ENCODE data around the gene CFB.

DNA sequence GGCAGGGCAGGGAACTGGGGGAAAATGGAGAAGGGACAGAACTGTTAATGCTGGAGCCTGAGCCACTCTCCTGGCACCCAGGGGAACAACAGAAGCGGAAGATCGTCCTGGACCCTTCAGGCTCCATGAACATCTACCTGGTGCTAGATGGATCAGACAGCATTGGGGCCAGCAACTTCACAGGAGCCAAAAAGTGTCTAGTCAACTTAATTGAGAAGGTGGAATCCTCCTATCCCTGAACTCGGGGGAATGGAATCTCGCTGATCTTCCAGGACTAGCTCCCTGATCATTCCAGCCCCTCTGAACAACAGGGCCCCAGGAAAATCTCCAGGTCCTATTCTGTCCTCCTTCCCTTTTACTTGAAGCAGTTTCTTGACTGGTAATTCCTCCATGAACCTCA lies 2.0 kb downstream of the CFB start:
- TF ChIP-seq, protein P1, sequence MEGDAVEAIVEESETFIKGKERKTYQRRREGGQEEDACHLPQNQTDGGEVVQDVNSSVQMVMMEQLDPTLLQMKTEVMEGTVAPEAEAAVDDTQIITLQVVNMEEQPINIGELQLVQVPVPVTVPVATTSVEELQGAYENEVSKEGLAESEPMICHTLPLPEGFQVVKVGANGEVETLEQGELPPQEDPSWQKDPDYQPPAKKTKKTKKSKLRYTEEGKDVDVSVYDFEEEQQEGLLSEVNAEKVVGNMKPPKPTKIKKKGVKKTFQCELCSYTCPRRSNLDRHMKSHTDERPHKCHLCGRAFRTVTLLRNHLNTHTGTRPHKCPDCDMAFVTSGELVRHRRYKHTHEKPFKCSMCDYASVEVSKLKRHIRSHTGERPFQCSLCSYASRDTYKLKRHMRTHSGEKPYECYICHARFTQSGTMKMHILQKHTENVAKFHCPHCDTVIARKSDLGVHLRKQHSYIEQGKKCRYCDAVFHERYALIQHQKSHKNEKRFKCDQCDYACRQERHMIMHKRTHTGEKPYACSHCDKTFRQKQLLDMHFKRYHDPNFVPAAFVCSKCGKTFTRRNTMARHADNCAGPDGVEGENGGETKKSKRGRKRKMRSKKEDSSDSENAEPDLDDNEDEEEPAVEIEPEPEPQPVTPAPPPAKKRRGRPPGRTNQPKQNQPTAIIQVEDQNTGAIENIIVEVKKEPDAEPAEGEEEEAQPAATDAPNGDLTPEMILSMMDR (tag by site-specific recombination; IDR thresholded peaks at IDR 0.05): no peak
- TF ChIP-seq ZEB2 (tag by site-specific recombination; IDR thresholded peaks at IDR 0.05) (no peak), ZNF121 (tag by site-specific recombination; IDR thresholded peaks at IDR 0.05) (no peak), IKZF3 (tag by site-specific recombination; IDR thresholded peaks at IDR 0.05) (no peak), ZNF146 (tag by site-specific recombination; IDR thresholded peaks at IDR 0.05) (no peak)
- TF ChIP-seq, protein P2, sequence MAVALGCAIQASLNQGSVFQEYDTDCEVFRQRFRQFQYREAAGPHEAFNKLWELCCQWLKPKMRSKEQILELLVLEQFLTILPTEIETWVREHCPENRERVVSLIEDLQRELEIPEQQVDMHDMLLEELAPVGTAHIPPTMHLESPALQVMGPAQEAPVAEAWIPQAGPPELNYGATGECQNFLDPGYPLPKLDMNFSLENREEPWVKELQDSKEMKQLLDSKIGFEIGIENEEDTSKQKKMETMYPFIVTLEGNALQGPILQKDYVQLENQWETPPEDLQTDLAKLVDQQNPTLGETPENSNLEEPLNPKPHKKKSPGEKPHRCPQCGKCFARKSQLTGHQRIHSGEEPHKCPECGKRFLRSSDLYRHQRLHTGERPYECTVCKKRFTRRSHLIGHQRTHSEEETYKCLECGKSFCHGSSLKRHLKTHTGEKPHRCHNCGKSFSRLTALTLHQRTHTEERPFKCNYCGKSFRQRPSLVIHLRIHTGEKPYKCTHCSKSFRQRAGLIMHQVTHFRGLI (tag by site-specific recombination; IDR thresholded peaks at IDR 0.05): no peak
- TF ChIP-seq, protein P3, sequence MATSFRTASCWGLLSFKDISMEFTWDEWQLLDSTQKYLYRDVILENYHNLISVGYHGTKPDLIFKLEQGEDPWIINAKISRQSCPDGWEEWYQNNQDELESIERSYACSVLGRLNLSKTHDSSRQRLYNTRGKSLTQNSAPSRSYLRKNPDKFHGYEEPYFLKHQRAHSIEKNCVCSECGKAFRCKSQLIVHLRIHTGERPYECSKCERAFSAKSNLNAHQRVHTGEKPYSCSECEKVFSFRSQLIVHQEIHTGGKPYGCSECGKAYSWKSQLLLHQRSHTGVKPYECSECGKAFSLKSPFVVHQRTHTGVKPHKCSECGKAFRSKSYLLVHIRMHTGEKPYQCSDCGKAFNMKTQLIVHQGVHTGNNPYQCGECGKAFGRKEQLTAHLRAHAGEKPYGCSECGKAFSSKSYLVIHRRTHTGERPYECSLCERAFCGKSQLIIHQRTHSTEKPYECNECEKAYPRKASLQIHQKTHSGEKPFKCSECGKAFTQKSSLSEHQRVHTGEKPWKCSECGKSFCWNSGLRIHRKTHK (tag by site-specific recombination; IDR thresholded peaks at IDR 0.05): no peak

Data from HEK293 (cell line).